Measurements from ENCODE around the gene YEATS2. TPM values are rescaled to one million over a fixed set of nuclear protein-coding genes. Genes with fewer than 3 reads are reported as not detected.
"Not testable (repeated sequence)": the region's sequence is repeated elsewhere in the genome, so short reads cannot be mapped to it uniquely, and the experiment has no call there.

YEATS2 gene
- polyA plus RNA-seq, 2 of the 4 experiments (the other 2 are of a cell fraction) = 11.2 to 15.3 TPM

DNA sequence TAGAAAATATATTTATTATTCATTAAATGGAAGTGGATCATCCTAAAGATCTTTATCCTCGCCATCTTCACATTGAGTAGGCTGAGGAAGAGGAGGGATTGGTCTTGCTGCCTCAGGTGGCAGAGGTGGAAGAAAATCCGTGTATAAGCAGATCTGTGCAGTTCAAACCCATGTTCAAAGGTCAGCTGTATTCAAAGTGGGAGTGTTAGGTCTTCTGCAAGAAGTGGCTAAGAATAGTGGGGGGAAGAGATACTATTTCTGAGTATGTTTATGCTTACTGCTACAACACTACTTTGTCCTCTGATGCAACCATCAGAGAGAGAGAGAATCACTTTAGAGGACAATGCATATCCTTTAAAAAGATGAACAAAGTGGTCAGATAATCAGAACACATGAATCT is 39.5 kb downstream of the YEATS2 start:
- H3K9me3 ChIP-seq = no peaks in the 10 kb centered on the region
- H3K4me2 ChIP-seq = no peak overlapping the region
- DNase-seq (ENCODE audit: low read depth in 1 of 2, low spot score in 1 of 2) (no peak), ATAC-seq (no peak), FAIRE-seq (no peak)
- TF ChIP-seq SREBF2 (IDR thresholded peaks at IDR 0.05) = no peak
- TF ChIP-seq MAZ (IDR thresholded peaks at IDR 0.05; ENCODE audit: borderline replicate concordance, low read depth, low read length) = no peak
- TF ChIP-seq CTCF (IDR thresholded peaks at IDR 0.05) = no peak
- TF ChIP-seq CHD4 (IDR thresholded peaks at IDR 0.05; ENCODE audit: borderline replicate concordance) = no peak
- no peak for TF ChIP-seq FOSB (CRISPR knock-in tag; IDR thresholded peaks at IDR 0.05)
- TF ChIP-seq, protein P1, sequence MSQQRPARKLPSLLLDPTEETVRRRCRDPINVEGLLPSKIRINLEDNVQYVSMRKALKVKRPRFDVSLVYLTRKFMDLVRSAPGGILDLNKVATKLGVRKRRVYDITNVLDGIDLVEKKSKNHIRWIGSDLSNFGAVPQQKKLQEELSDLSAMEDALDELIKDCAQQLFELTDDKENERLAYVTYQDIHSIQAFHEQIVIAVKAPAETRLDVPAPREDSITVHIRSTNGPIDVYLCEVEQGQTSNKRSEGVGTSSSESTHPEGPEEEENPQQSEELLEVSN (IDR thresholded peaks at IDR 0.05; ENCODE audit: borderline replicate concordance, low read depth) = no peak
- TF ChIP-seq ZSCAN20 (CRISPR knock-in tag; IDR thresholded peaks at IDR 0.05) = no peak
- TF ChIP-seq, protein P2, sequence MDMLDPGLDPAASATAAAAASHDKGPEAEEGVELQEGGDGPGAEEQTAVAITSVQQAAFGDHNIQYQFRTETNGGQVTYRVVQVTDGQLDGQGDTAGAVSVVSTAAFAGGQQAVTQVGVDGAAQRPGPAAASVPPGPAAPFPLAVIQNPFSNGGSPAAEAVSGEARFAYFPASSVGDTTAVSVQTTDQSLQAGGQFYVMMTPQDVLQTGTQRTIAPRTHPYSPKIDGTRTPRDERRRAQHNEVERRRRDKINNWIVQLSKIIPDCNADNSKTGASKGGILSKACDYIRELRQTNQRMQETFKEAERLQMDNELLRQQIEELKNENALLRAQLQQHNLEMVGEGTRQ (IDR thresholded peaks at IDR 0.05) = no peak
- no peak overlapping the region for H3K27ac ChIP-seq
- no peaks in the 10 kb centered on the region for H3K4me1 ChIP-seq
- CTCF ChIA-PET = no interaction called here
- WGBS (ENCODE audit: missing lambda C conversion rate) = 77% methylated on average over 2 of the region's 2 CpGs
- no peak overlapping the region for H3K4me3 ChIP-seq
- POLR2A ChIA-PET = interaction anchor here (0.6 kb wide), 1 partner anchor 17 kb away, joined by 3 read pairs; no protein-coding TSS in a partner anchor

DNA sequence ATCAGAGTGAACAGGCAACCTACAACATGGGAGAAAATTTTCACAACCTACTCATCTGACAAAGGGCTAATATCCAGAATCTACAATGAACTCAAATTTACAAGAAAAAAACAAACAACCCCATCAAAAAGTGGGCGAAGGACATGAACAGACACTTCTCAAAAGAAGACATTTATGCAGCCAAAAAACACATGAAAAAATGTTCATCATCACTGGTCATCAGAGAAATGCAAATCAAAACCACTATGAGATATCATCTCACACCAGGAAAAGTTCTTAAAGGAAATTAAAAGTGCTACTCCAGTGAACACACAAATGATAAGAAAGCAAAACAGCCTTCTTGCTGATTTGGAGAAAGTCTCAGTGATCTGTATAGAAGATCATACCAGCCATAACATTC is 42.6 kb downstream of the YEATS2 start:
- POLR2A ChIA-PET; H3K27ac ChIP-seq; FAIRE-seq; CTCF ChIA-PET; H3K4me2 ChIP-seq; ATAC-seq; H3K9me3 ChIP-seq; H3K4me1 ChIP-seq; DNase-seq (ENCODE audit: low read depth in 1 of 2, low spot score in 1 of 2); H3K4me3 ChIP-seq: not testable (repeated sequence)
- WGBS (ENCODE audit: missing lambda C conversion rate) = 80% methylated on average over 1 of the region's 1 CpG

DNA sequence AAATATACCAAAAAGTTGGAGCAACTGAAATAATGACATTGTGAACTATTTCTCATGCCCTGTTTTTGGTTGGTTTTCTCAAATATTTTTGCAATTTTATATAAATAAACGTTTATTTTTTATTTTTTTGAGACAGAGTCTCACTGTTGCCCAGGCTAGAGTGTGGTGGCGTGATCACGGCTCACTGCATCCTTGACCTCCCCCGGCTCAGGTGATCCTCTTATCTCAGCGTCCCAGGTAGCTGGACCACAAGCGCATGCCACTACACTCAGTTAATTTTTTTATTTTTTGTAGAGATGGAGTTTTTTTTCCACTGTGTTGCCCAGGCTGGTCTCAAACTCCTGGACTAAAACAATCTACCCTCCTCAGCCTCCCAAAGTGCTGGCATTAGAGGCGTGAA is 45.6 kb downstream of the YEATS2 start:
- POLR2A ChIA-PET = no interaction called here
- Histone ChIP-seq H3K4me2 (no peak overlapping the region), H3K4me3 (no peak overlapping the region), H3K4me1 (peaks cover 18% of the 10 kb centered on the region), H3K9me3 (no peaks in the 10 kb centered on the region), H3K27ac (no peak overlapping the region)
- CTCF ChIA-PET = interaction anchor here (0.6 kb wide), 1 partner anchor 25 kb away, joined by 3 read pairs; no protein-coding TSS in a partner anchor
- 80% methylated on average over 7 of the region's 7 CpGs for WGBS (ENCODE audit: missing lambda C conversion rate)
- ATAC-seq (no peak), FAIRE-seq (no peak), DNase-seq (ENCODE audit: low read depth in 1 of 2, low spot score in 1 of 2) (no peak)
- TF ChIP-seq CBX2 (IDR thresholded peaks at IDR 0.05; ENCODE audit: borderline replicate concordance, low read depth) (no peak), EP300 (IDR thresholded peaks at IDR 0.05) (no peak), CHD2 (IDR thresholded peaks at IDR 0.05; ENCODE audit: low read length, partially characterized antibody) (no peak), ZFP36 (IDR thresholded peaks at IDR 0.05; ENCODE audit: borderline replicate concordance, partially characterized antibody) (no peak), REST (IDR thresholded peaks at IDR 0.05) (no peak), EHMT2 (IDR thresholded peaks at IDR 0.05; ENCODE audit: low read depth) (no peak), HMGXB4 (CRISPR knock-in tag; IDR thresholded peaks at IDR 0.05; ENCODE audit: borderline replicate concordance) (no peak), CTCF (IDR thresholded peaks at IDR 0.05) (no peak), RCOR1 (IDR thresholded peaks at IDR 0.05; ENCODE audit: low read depth, low read length) (no peak), CHD4 (IDR thresholded peaks at IDR 0.05; ENCODE audit: borderline replicate concordance) (no peak), ESRRA (IDR thresholded peaks at IDR 0.05; ENCODE audit: borderline replicate concordance, low read length) (no peak), HEYL (CRISPR knock-in tag; IDR thresholded peaks at IDR 0.05) (no peak)
- TF ChIP-seq, protein P3, sequence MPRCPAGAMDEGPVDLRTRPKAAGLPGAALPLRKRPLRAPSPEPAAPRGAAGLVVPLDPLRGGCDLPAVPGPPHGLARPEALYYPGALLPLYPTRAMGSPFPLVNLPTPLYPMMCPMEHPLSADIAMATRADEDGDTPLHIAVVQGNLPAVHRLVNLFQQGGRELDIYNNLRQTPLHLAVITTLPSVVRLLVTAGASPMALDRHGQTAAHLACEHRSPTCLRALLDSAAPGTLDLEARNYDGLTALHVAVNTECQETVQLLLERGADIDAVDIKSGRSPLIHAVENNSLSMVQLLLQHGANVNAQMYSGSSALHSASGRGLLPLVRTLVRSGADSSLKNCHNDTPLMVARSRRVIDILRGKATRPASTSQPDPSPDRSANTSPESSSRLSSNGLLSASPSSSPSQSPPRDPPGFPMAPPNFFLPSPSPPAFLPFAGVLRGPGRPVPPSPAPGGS (IDR thresholded peaks at IDR 0.05) = no peak
- TF ChIP-seq, protein P4, sequence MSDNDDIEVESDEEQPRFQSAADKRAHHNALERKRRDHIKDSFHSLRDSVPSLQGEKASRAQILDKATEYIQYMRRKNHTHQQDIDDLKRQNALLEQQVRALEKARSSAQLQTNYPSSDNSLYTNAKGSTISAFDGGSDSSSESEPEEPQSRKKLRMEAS (IDR thresholded peaks at IDR 0.05) = no peak
